OCI-LY7 (cell line): ENCODE data around the gene P2RY8. TPM values are rescaled to one million over a fixed set of nuclear protein-coding genes. Genes with fewer than 3 reads are reported as not detected.
A peak's percentile ranks its signal among the peaks of the same experiment; 100 is the strongest.
"Not testable (repeated sequence)": the region's sequence is repeated elsewhere in the genome, so short reads cannot be mapped to it uniquely, and the experiment has no call there.

ENCODE experiments used
- BruUV-seq: library from RNA; stranded (reverse); fragments of 400-500 nt; replicated peaks from 2 replicates; lab custom pipeline; 2021; lab: Mats Ljungman, UMichigan
- CTCF ChIA-PET: fragments of 300-600 bp; sonication (Branson Sonifier 250); formaldehyde crosslinking; loops from one replicate; lab custom pipeline; 2022; ENCODE audit warnings: antibody characterized with exemption; ENCODE audit not compliant: unreplicated experiment; lab: Charles Lee
- POLR2A ChIA-PET: fragments of 300-600 bp; sonication (Branson Sonifier 250); formaldehyde crosslinking; loops from one replicate; lab custom pipeline; 2022; ENCODE audit warnings: antibody characterized with exemption; lab: Charles Lee
- DNase-seq: peaks from one replicate; pipeline ENCODE4 v3.0.0-alpha.2; 2015; ENCODE audit warnings: low spot score
- H2AFZ ChIP-seq: fragments of 200-600 bp; sonication (generic), shearing (Covaris generic); 2 replicates; pipeline ENCODE4 v1.6.1; 2014; ENCODE audit warnings: mild to moderate bottlenecking, antibody characterized with exemption, low read length, moderate library complexity
- H3K27ac ChIP-seq: fragments of 200-600 bp; sonication (generic); 2 replicates; pipeline ENCODE4 v1.5.1; 2014; ENCODE audit warnings: mixed run types, low read depth, mild to moderate bottlenecking, moderate library complexity, low read length, inconsistent platforms; ENCODE audit not compliant: poor library complexity, severe bottlenecking
- H3K36me3 ChIP-seq: fragments of 200-600 bp; sonication (generic); 2 replicates; pipeline ENCODE4 v1.6.1; 2014; ENCODE audit warnings: mild to moderate bottlenecking, antibody characterized with exemption, low read length, moderate library complexity, mixed read lengths; ENCODE audit not compliant: insufficient read depth
- H3K4me1 ChIP-seq: fragments of 200-600 bp; sonication (generic); 2 replicates; pipeline ENCODE4 v1.5.1; 2014; ENCODE audit warnings: mild to moderate bottlenecking, low read length; ENCODE audit not compliant: insufficient read depth, poor library complexity, severe bottlenecking
- H3K4me2 ChIP-seq: fragments of 200-600 bp; sonication (generic); 2 replicates; pipeline ENCODE4 v1.6.1; 2014; ENCODE audit warnings: mild to moderate bottlenecking, low read length
- H3K4me3 ChIP-seq: fragments of 200-600 bp; sonication (generic); 2 replicates; pipeline ENCODE4 v1.5.1; 2014; ENCODE audit warnings: mild to moderate bottlenecking, low read depth, low read length; ENCODE audit not compliant: poor library complexity, severe bottlenecking
- H3K79me2 ChIP-seq: fragments of 200-600 bp; sonication (generic); 2 replicates; pipeline ENCODE4 v1.6.1; 2016; ENCODE audit warnings: low read depth, mild to moderate bottlenecking, low read length, moderate library complexity, mixed read lengths; ENCODE audit not compliant: insufficient read depth
- H3K9me2 ChIP-seq: fragments of 200-600 bp; sonication (generic); 2 replicates; pipeline ENCODE4 v1.6.1; 2016; ENCODE audit warnings: mild to moderate bottlenecking, low read length, mixed read lengths; ENCODE audit not compliant: insufficient read depth
- H3K9me3 ChIP-seq: fragments of 200-600 bp; sonication (generic); 2 replicates; pipeline ENCODE4 v1.6.1; 2014; ENCODE audit warnings: mild to moderate bottlenecking, mixed run types, low read length, mixed read lengths
- H4K20me1 ChIP-seq: fragments of 200-600 bp; sonication (generic); 2 replicates; pipeline ENCODE4 v1.6.1; 2014; ENCODE audit warnings: mild to moderate bottlenecking, antibody characterized with exemption, low read length, moderate library complexity, mixed read lengths; ENCODE audit not compliant: insufficient read depth
- CTCF ChIP-seq: fragments of 200-600 bp; sonication (generic); conservative IDR thresholded peaks from 2 replicates; pipeline ENCODE4 v1.5.1; 2014; ENCODE audit warnings: mild to moderate bottlenecking, antibody characterized with exemption, low read length, moderate library complexity, mixed read lengths
- EZH2phosphoT487 ChIP-seq: fragments of 200-600 bp; sonication (generic); IDR thresholded peaks from 2 replicates; pipeline ENCODE4 v1.6.1; 2018; ENCODE audit warnings: low read depth, borderline replicate concordance, mild to moderate bottlenecking, mixed run types, antibody characterized with exemption, low read length, moderate library complexity, mixed read lengths
- intact Hi-C: fragments of 100-400 bp; cut with micrococcal nuclease; formaldehyde crosslinking; loops from one replicate; pipeline ENCODE4 v1.10.0; 2022; ENCODE audit not compliant: unreplicated experiment
- total RNA-seq, 2 experiments: library from RNA; depleted of rRNA in 1 of 2; stranded (reverse); fragments of >200 nt in 1 of 2; shearing (Covaris generic) in 1 of 2; gene quantifications; 2 replicates each; pipeline ENCODE4 v1.2.3, GENCODE V29; 2014 to 2022

The P2RY8 gene
- total RNA-seq, 2 experiments from 2014 or later, result 110 to 149 TPM

DNA sequence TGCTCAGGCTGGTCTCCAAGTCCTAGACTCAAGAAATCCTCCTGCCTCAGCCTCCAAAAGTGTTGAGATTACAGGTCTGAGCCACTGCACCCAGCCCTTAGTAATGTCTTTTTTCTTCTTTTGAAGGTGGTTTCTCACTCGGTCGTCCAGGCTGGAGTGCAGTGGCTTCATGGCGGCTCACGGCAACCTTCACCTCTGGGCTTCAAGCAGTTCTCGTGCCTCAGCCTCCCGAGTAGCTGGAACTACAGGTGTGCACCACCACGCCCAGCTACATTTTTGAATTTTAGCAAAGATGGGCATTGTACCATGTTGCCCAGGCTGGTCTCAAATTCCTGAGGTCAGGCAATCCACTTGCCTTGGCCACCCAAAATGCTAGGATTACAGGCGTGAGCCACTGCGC is 52.0 kb downstream of the P2RY8 start:
- H4K20me1 ChIP-seq, result no peaks in the 10 kb centered on the region
- peaks cover 90% of the 10 kb centered on the region for H3K4me1 ChIP-seq
- H3K27ac ChIP-seq, result peak overlapping the region; percentile 100
- no peak overlapping the region for H2AFZ ChIP-seq
- intact Hi-C loops, result no loop called here
- no peak for DNase-seq
- no TSS peak for BruUV-seq
- peaks cover 68% of the 10 kb centered on the region for H3K36me3 ChIP-seq
- TF ChIP-seq CTCF (no peak), EZH2phosphoT487 (no peak)
- POLR2A ChIA-PET, result no interaction called here
- peaks cover 12% of the 10 kb centered on the region; the same call in 1 of the 2 replicates for H3K9me3 ChIP-seq
- H3K9me2 ChIP-seq, result no peaks in the 10 kb centered on the region
- CTCF ChIA-PET, result no interaction called here
- H3K4me3 ChIP-seq, result peak overlapping the region; percentile 19
- peaks cover 55% of the 10 kb centered on the region for H3K79me2 ChIP-seq
- peak overlapping the region; percentile 70 for H3K4me2 ChIP-seq

DNA sequence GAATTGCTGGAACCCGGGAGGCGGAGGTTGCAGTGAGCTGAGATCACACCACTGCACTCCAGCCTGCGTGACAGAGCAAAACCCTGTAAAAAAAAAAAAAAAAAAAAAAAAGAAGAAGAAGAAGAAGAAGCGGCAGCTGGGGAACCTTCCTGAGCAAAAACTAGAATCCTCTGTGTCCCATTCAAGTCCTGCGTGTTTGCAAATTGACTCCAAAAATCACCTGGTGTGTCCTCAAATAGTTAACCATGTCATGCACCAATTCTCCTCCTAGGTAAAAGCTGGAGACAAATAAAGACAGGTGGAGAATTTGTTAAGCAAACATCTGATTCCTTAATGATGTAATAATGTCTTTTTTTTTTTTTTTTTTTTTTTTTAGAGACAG is 52.4 kb downstream of the P2RY8 start:
- Histone ChIP-seq H3K4me2 (peak overlapping the region; percentile 70), H3K79me2 (peaks cover 59% of the 10 kb centered on the region), H2AFZ (no peak overlapping the region), H3K36me3 (peaks cover 72% of the 10 kb centered on the region), H3K4me1 (peaks cover 94% of the 10 kb centered on the region), H4K20me1 (no peaks in the 10 kb centered on the region), H3K4me3 (peak overlapping the region; percentile 19), H3K27ac (peak overlapping the region; percentile 100), H3K9me2 (no peaks in the 10 kb centered on the region), H3K9me3 (peaks cover 12% of the 10 kb centered on the region; the same call in 1 of the 2 replicates)
- intact Hi-C loops, result loop anchor here (5.0 kb wide), 1 partner anchor 53 kb away; the partner anchor contains the start of gene P2RY8
- DNase-seq, result peak; percentile 87
- ChIA-PET POLR2A (no interaction called here), CTCF (no interaction called here)
- no TSS peak for BruUV-seq
- no peak for TF ChIP-seq EZH2phosphoT487
- TF ChIP-seq CTCF, result no peak

DNA sequence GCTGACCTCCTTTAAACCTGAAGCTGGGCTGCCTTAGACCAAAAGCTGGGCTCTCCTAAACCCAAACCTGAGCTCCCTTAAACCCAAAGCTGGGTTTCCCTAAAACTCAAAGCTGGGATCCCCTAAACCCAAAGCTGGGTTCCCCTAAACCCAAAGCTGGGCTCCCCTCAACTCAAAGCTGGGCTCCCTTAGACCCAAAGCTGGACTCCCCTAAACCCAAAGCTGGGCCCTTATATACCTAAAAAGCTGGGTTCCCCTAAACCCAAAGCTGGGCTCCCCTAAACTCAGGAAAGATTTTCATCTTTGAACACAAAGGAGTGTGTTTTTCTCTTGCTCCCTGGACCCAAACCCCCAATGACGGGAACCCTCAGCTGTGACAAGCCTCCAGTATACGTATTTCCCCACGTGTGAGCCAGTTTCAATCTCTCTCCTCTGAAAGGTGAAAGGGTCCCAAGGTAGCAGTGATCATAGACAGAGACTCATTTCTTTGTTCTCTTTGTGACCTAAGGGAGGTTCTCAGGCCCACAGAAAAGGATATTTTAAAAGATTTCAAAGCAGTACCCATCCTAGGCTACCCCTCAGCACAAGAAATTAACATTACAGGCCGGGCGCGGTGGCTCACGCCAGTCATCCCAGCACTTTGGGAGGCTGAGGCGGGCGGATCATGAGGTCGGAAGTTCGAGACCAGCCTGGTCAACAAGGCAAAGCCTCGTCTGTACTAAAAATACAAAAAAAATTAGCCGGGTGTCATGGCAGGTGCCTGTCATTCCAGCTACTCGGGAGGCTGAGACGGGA is 52.9 kb downstream of the P2RY8 start:
- Histone ChIP-seq H3K4me2 (peak overlapping the region; percentile 70), H4K20me1 (no peaks in the 10 kb centered on the region), H2AFZ (no peak overlapping the region), H3K9me2 (no peaks in the 10 kb centered on the region), H3K9me3 (peaks cover 8% of the 10 kb centered on the region; the same call in 1 of the 2 replicates), H3K36me3 (peaks cover 72% of the 10 kb centered on the region), H3K4me3 (peak overlapping the region; percentile 30), H3K27ac (peak overlapping the region; percentile 100), H3K4me1 (peaks cover 97% of the 10 kb centered on the region), H3K79me2 (peaks cover 61% of the 10 kb centered on the region)
- peak; percentile 76 for DNase-seq
- ChIA-PET CTCF (no interaction called here), POLR2A (no interaction called here)
- intact Hi-C loops, result loop anchor here (5.0 kb wide), 1 partner anchor 53 kb away; the partner anchor contains the start of gene P2RY8
- TF ChIP-seq EZH2phosphoT487, result no peak
- no peak for TF ChIP-seq CTCF
- BruUV-seq, result no TSS peak

GRCh38 chrX:1482530-1482928 is 54.5 kb downstream of the P2RY8 start:
- H4K20me1 ChIP-seq, BruUV-seq, H3K9me3 ChIP-seq, H3K9me2 ChIP-seq, CTCF ChIA-PET, H2AFZ ChIP-seq, DNase-seq, POLR2A ChIA-PET: not testable (repeated sequence)
- Histone ChIP-seq H3K79me2 (peaks cover 65% of the 10 kb centered on the region), H3K36me3 (peaks cover 72% of the 10 kb centered on the region), H3K4me3 (peak overlapping the region; percentile 54), H3K4me2 (peak overlapping the region; percentile 85), H3K27ac (peak overlapping the region; percentile 100), H3K4me1 (peaks cover 97% of the 10 kb centered on the region)
- intact Hi-C loops, result loop anchor here (5.0 kb wide), 1 partner anchor 55 kb away; the partner anchor contains the start of gene P2RY8
